Activated CD4-positive, CD25-positive, alpha-beta regulatory T cell treated with anti-CD3 and anti-CD28 coated beads, Interleukin-2, amount 50 U/mL, for 16 hours (primary cell): Measurements from ENCODE around the gene ADARB2.

Experiments used
- DNase-seq: peaks from one replicate; pipeline ENCODE4 v3.0.0-alpha.2; 2020; ENCODE audit warnings: low read depth, low spot score

The ADARB2 gene

GRCh38 chr10:1499359-1499957 lies 237.9 kb downstream of the ADARB2 start:
- DNase-seq = no peak

- DNase-seq = no peak
Measured at GRCh38 chr10:1498746-1499358, 238.5 kb downstream of the ADARB2 start.

GRCh38 chr10:1495915-1496517 lies 241.3 kb downstream of the ADARB2 start:
- DNase-seq = no peak

- no peak for DNase-seq
Measured at GRCh38 chr10:1492641-1493040, 244.7 kb downstream of the ADARB2 start.

GRCh38 chr10:1491901-1492300 lies 245.4 kb downstream of the ADARB2 start:
- DNase-seq = no peak

- no peak for DNase-seq
Measured at GRCh38 chr10:1489801-1490200, 247.5 kb downstream of the ADARB2 start.

GRCh38 chr10:1488970-1489548 lies 248.3 kb downstream of the ADARB2 start:
- no peak for DNase-seq

- DNase-seq = no peak
Measured at GRCh38 chr10:1486841-1487687, 250.3 kb downstream of the ADARB2 start.

- DNase-seq = no peak
Measured at GRCh38 chr10:1485357-1485756, 252.0 kb downstream of the ADARB2 start.

GRCh38 chr10:1483826-1484225 lies 253.5 kb downstream of the ADARB2 start:
- DNase-seq = no peak

GRCh38 chr10:1483246-1483645 lies 254.1 kb downstream of the ADARB2 start:
- no peak for DNase-seq

GRCh38 chr10:1477578-1477977 lies 259.7 kb downstream of the ADARB2 start:
- no peak for DNase-seq

- DNase-seq = no peak
Measured at GRCh38 chr10:1476455-1476803, 260.9 kb downstream of the ADARB2 start.

- DNase-seq = no peak
Measured at GRCh38 chr10:1475771-1476454, 261.4 kb downstream of the ADARB2 start.

GRCh38 chr10:1475098-1475591 lies 262.2 kb downstream of the ADARB2 start:
- DNase-seq = no peak

- no peak for DNase-seq
Measured at GRCh38 chr10:1474376-1475097, 262.8 kb downstream of the ADARB2 start.

GRCh38 chr10:1473874-1474273 lies 263.5 kb downstream of the ADARB2 start:
- no peak for DNase-seq

- no peak for DNase-seq
Measured at GRCh38 chr10:1472178-1472958, 265.0 kb downstream of the ADARB2 start.

- DNase-seq = no peak
Measured at GRCh38 chr10:1468811-1469210, 268.5 kb downstream of the ADARB2 start.
